Hippocampal formation (tissue), 2 donors: ENCODE data around the gene TPBG.
"Not testable (repeated sequence)": the region's sequence is repeated elsewhere in the genome, so short reads cannot be mapped to it uniquely, and the experiment has no call there.

Experiments
- DNase-seq, 2 donors: peaks; one replicate each; lab custom pipeline; 2025; lab: John Stamatoyannopoulos, UW

TPBG gene

DNA sequence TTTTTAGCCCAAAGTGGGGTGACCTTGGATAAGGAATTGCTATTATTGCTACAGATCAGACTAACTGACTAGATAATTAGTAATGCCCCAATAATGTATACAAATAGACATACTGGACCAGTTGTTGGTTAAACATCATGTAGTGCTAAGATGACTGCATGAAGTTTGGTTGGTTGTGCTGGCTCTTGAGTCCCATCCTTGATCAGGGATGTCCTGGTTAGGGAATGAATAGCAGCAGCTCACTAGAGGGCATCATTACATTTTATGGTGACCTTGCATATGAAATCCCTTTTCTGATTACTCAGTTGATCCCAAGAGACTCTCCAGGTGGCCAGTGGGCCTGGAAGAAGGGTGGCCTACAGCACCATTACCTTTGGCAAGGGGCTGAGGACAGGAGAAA lies 10.9 kb downstream of the TPBG start:
- DNase-seq = no peak

- DNase-seq = no peak
Measured at GRCh38 chr6:82376636-82377035, 13.0 kb downstream of the TPBG start.

GRCh38 chr6:82380566-82381185 lies 17.1 kb downstream of the TPBG start:
- no peak for DNase-seq

GRCh38 chr6:82381278-82381677 lies 17.7 kb downstream of the TPBG start:
- DNase-seq = no peak

- no peak for DNase-seq
Measured at GRCh38 chr6:82385102-82385501, 21.5 kb downstream of the TPBG start.

DNA sequence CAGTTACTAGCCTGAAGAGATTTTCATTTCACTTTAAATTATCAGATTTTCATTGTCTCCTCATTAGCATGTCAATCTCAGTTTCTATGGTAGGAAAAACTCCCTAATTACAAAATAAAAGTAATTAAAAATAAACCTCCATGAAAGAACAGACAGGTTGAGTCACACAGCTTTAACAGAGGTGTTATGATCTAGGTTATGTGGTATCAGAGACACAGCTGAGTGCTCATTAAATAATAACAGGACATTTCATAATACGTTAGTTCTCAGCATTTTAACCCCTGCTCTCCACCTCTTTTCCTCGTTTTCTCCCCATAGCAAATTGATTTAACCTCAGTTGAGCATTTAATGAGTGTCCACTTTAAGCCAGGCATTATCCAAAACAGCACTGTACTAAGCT lies 21.9 kb downstream of the TPBG start:
- no peak for DNase-seq

DNA sequence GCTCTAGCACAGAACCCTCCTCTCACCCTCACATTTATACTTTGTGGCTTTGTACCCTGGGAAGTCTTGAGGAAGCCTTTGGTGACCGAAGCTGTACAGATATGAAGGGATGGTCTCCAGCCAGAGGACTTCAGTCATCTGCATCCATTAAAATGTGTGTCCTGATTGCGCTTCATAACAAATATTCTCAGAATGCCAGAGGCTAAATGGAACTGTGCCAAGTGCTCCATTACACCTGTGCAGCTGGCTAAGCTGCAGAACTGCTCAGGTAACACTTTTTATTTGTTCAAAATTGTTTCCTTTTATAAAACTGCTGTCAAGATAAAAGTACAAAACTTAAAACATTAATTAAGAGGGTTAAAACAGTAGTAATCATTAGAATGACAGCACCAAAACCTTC lies 22.3 kb downstream of the TPBG start:
- DNase-seq = no peak

- DNase-seq = not testable (repeated sequence)
Measured at GRCh38 chr6:82394770-82395169, 31.2 kb downstream of the TPBG start.

DNA sequence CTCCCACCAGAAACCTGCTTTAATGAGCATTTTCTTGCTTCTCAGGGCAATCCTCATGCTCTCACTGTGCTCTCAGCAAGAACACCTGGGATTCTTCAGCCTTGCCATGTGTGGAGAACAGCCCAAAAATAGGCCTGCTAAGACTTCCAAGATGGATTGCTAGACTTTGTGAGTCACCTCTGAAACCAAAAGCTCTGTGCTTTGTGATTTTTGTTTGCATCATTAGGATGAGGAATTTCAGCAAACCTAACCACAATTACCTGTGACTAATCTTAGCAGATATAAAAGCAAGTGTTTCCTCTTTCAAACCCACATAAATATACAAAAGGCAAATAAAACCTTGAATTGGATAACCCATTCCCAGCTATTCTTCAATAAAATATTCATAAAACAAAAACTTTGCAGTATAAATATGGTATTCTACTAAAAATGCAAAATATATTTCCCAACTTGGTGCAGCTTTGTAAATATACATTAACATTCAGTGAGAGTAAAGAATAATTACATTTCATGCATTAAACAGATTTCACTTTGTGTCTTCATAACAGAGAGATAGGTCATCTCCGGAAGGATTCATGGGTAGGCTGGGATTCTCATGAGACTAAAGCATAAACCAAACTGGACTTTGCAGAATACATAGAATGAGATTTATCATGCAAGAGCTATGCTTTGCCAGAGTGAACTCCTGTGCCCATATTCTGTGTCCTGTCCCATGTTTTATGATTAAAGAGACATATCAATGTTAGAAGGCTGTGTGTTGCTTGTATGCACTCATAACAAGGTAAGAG lies 33.5 kb downstream of the TPBG start:
- no peak for DNase-seq

GRCh38 chr6:82397962-82398692 lies 34.5 kb downstream of the TPBG start:
- DNase-seq = no peak

DNA sequence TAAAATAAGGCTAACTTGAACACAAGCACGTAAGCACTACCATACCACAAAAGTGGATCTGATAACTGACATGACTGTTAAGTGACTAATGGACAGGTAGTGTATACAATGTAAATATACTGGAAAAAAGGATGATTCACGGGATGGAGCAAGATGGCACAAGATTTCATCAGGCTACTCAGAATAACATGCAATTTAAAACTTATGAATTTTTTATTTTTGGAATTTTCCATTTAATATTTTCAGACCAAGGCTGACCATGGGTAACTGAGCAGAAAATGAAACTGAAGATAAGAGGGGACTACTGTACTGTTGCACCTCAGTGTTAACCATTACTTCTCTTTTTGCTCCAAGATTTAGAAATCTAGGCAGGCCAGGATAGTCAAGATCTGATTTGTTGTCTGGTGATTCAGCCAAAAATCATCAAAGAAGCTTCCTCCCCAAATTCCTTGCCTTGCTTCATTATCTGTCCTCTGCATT lies 45.4 kb downstream of the TPBG start:
- DNase-seq = no peak

DNA sequence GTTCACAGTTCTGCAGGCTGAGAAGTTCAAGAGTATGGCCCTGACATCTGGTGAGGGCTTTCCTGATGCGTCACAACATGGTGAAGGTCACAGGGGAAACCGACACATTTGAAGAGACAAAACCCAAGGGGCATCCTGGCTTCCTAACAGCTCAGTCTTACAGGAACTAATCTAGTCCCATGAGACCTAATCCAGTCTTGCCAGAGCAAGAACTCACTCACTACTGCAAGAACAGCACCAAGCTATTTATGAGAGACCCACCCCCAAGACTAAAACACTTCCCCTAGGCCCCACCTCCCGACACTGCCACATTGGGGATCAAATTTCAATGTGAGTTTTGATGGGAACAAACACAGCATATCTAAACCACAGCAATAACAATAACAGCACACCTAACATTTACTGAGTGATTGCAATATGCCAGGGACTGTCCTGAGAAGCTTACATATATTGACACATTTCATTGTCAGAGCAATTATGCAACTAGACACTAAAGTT lies 46.6 kb downstream of the TPBG start:
- DNase-seq = no peak

- DNase-seq = no peak
Measured at GRCh38 chr6:82413868-82414267, 50.3 kb downstream of the TPBG start.

GRCh38 chr6:82415820-82416219 lies 52.2 kb downstream of the TPBG start:
- no peak for DNase-seq

- no peak for DNase-seq
Measured at GRCh38 chr6:82416346-82416745, 52.7 kb downstream of the TPBG start.
